Hepatocyte (in vitro differentiated cells): ENCODE data around the gene RASGEF1C. TPM values are rescaled to one million over a fixed set of nuclear protein-coding genes. Genes with fewer than 3 reads are reported as not detected.

Experiments used
- DNase-seq: peaks from one replicate; pipeline ENCODE4 v3.0.0-alpha.2; 2016; ENCODE audit warnings: low spot score
- H2AFZ ChIP-seq: fragments of 200-600 bp; sonication (generic); 2 replicates; pipeline ENCODE4 v1.6.0; 2016; ENCODE audit warnings: antibody characterized with exemption, mild to moderate bottlenecking
- H3K27ac ChIP-seq: fragments of 200-600 bp; sonication (generic); 2 replicates; pipeline ENCODE4 v1.5.1; 2016; ENCODE audit warnings: mild to moderate bottlenecking
- H3K27me3 ChIP-seq: fragments of 200-600 bp; sonication (generic); 2 replicates; pipeline ENCODE4 v1.6.1; 2016
- H3K36me3 ChIP-seq: fragments of 200-600 bp; sonication (generic); replicated peaks from 2 replicates; pipeline ENCODE4 v1.5.1; 2016; ENCODE audit warnings: low read depth; ENCODE audit not compliant: insufficient read depth
- H3K4me1 ChIP-seq: fragments of 200-600 bp; sonication (generic); 2 replicates; pipeline ENCODE4 v1.5.1; 2016; ENCODE audit warnings: mild to moderate bottlenecking, moderate library complexity; ENCODE audit not compliant: insufficient read depth
- H3K4me2 ChIP-seq: fragments of 200-600 bp; sonication (generic); 2 replicates; pipeline ENCODE4 v1.6.0; 2016
- H3K4me3 ChIP-seq: fragments of 200-600 bp; sonication (generic); 2 replicates; pipeline ENCODE4 v1.5.1; 2016; ENCODE audit warnings: mild to moderate bottlenecking
- H3K79me2 ChIP-seq: fragments of 200-600 bp; sonication (generic); 2 replicates; pipeline ENCODE4 v1.6.0; 2017; ENCODE audit warnings: mild to moderate bottlenecking
- H3K9me2 ChIP-seq: fragments of 200-600 bp; sonication (generic); replicated peaks from 2 replicates; pipeline ENCODE4 v1.6.0; 2017; ENCODE audit warnings: mild to moderate bottlenecking; ENCODE audit not compliant: insufficient read depth
- H3K9me3 ChIP-seq: fragments of 200-600 bp; sonication (generic); 2 replicates; pipeline ENCODE4 v1.5.1; 2016; ENCODE audit warnings: low read depth, mild to moderate bottlenecking
- H4K20me1 ChIP-seq: fragments of 200-600 bp; sonication (generic); 2 replicates; pipeline ENCODE4 v1.6.0; 2016; ENCODE audit warnings: mild to moderate bottlenecking; ENCODE audit not compliant: insufficient read depth, poor library complexity, severe bottlenecking
- EZH2 ChIP-seq: fragments of 200-600 bp; sonication (generic); IDR thresholded peaks from 2 replicates; pipeline ENCODE4 v1.6.1; 2016; ENCODE audit warnings: antibody characterized with exemption, mild to moderate bottlenecking, borderline replicate concordance
- EZH2phosphoT487 ChIP-seq: fragments of 200-600 bp; sonication (generic); IDR thresholded peaks from one replicate; pipeline ENCODE4 v1.6.1; 2018; ENCODE audit warnings: antibody characterized with exemption, mild to moderate bottlenecking, low read depth, moderate library complexity; ENCODE audit not compliant: unreplicated experiment, severe bottlenecking
- WGBS: methylation state at CpG from one replicate; pipeline ENCODE4 v1.1.6; 2016; ENCODE audit warnings: low lambda C conversion rate; ENCODE audit errors: missing lambda C conversion rate; 5-methylcytosine and 5-hydroxymethylcytosine counted together
- polyA plus RNA-seq: library from polyadenylated mRNA; unstranded; fragments of >200 nt; fragmentation: Nextera tagmentation; extraction: Ambion mirVana; gene quantifications from 2 replicates; pipeline ENCODE4 v1.2.1, GENCODE V29; 2016
- total RNA-seq: library from RNA; depleted of rRNA; stranded (reverse); fragments of >200 nt; gene quantifications from 2 replicates; pipeline ENCODE4 v1.2.3, GENCODE V29; 2014
- TF ChIP-seq, protein P1 (sequence below): fragments of 200-600 bp; sonication (generic); IDR thresholded peaks from 2 replicates; pipeline ENCODE4 v1.5.1; 2016; ENCODE audit warnings: antibody characterized with exemption, mild to moderate bottlenecking; ENCODE audit not compliant: poor library complexity

The RASGEF1C gene
- total and polyA plus RNA-seq, 2 experiments from 2014 or later = not detected

DNA sequence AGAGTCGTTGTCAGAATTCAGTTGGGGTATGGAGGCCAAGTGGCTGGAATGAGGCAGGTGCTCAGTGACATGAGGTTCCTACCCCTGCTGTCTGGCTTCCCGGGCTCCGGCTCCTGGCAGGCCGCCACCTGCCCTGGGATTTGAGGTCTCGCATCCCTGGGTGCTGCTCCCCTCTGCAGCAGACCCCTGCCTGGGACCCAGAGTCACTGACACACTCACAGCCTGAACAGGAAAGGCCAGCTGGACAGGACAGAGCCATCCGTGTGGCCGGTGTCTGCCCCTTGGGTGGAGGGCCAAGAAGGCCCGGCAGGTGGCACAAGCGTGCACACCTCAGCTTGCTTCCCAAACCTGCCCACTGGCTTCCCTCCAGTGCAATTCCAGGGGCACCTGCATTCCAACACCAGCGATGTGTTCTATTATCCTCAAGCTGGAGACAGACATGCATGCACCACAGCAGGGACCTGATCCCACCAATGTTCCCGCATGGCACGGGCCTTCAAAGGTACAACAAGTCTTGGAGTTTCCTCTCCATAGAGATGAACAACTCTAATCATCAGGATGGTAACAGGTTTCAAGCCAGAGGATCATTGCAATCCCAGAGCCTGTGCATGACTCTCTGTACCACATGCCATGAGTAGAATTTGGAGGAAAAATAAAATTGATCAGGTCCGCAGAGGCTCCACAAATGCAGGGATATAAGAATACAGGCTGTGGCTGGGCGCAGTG is 91.8 kb downstream of the RASGEF1C start:
- Histone ChIP-seq H3K9me2 (no peaks in the 10 kb centered on the region), H4K20me1 (no peaks in the 10 kb centered on the region), H3K79me2 (no peaks in the 10 kb centered on the region), H3K4me3 (no peak overlapping the region), H3K9me3 (no peaks in the 10 kb centered on the region), H3K27ac (no peak overlapping the region), H3K36me3 (no peaks in the 10 kb centered on the region), H3K4me1 (no peaks in the 10 kb centered on the region), H3K4me2 (no peak overlapping the region), H2AFZ (no peak overlapping the region), H3K27me3 (no peaks in the 10 kb centered on the region)
- 89% methylated on average over 14 of the region's 14 CpGs for WGBS
- TF ChIP-seq, protein P1, sequence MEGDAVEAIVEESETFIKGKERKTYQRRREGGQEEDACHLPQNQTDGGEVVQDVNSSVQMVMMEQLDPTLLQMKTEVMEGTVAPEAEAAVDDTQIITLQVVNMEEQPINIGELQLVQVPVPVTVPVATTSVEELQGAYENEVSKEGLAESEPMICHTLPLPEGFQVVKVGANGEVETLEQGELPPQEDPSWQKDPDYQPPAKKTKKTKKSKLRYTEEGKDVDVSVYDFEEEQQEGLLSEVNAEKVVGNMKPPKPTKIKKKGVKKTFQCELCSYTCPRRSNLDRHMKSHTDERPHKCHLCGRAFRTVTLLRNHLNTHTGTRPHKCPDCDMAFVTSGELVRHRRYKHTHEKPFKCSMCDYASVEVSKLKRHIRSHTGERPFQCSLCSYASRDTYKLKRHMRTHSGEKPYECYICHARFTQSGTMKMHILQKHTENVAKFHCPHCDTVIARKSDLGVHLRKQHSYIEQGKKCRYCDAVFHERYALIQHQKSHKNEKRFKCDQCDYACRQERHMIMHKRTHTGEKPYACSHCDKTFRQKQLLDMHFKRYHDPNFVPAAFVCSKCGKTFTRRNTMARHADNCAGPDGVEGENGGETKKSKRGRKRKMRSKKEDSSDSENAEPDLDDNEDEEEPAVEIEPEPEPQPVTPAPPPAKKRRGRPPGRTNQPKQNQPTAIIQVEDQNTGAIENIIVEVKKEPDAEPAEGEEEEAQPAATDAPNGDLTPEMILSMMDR = no peak
- no peak for TF ChIP-seq EZH2
- TF ChIP-seq EZH2phosphoT487 = no peak
- no peak for DNase-seq

DNA sequence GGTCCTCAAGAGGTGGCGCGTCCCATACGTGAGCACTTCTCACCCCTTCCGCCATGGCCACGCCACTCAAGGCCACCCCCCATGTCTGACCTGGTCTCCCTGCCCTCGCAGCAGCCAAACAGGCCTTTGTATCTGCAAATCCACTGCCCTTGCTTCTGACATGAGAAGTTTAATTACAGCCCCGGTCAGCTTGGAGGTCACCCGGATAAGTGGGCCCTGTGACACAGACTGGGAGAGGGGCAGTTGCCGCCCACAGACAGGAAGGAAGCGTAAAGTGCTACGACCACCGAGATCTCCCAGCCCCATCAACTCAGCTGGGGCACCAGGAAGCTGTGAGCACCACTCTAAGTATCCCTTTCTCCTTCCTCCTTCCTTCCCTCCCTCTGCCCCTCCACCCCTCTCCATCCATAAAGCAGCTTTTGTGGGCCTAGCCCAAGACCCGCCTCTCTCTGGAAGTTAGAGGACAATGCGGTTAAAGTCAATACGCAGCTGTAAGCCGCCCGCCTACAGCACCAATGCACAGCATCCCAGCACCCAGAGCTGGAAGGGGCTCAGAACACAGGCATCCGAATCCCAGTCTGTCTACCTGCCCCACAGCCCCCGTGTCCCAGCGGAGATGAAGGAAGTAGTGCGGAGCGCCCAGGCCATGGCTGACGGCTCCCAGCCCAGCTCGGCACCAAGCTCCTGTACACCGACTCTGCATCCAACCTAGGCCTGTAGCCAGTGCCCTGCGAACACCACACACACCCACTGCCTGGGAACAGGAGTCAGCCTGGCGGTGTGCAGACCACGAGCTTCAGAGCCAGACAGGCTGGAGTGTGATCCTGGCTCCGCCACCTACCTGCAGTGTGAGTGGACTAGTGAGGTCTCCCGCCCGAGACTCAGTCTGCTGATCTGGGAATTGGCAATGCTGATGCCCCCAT is 92.7 kb downstream of the RASGEF1C start:
- Histone ChIP-seq H3K4me1 (no peaks in the 10 kb centered on the region), H2AFZ (no peak overlapping the region), H3K36me3 (no peaks in the 10 kb centered on the region), H3K4me2 (no peak overlapping the region), H3K9me3 (no peaks in the 10 kb centered on the region), H3K27ac (no peak overlapping the region), H3K9me2 (no peaks in the 10 kb centered on the region), H3K27me3 (no peaks in the 10 kb centered on the region), H4K20me1 (no peaks in the 10 kb centered on the region), H3K4me3 (no peak overlapping the region), H3K79me2 (no peaks in the 10 kb centered on the region)
- 86% methylated on average over 31 of the region's 31 CpGs for WGBS
- DNase-seq = no peak
- no peak for TF ChIP-seq EZH2phosphoT487
- TF ChIP-seq, protein P1 = no peak
- TF ChIP-seq EZH2 = no peak

DNA sequence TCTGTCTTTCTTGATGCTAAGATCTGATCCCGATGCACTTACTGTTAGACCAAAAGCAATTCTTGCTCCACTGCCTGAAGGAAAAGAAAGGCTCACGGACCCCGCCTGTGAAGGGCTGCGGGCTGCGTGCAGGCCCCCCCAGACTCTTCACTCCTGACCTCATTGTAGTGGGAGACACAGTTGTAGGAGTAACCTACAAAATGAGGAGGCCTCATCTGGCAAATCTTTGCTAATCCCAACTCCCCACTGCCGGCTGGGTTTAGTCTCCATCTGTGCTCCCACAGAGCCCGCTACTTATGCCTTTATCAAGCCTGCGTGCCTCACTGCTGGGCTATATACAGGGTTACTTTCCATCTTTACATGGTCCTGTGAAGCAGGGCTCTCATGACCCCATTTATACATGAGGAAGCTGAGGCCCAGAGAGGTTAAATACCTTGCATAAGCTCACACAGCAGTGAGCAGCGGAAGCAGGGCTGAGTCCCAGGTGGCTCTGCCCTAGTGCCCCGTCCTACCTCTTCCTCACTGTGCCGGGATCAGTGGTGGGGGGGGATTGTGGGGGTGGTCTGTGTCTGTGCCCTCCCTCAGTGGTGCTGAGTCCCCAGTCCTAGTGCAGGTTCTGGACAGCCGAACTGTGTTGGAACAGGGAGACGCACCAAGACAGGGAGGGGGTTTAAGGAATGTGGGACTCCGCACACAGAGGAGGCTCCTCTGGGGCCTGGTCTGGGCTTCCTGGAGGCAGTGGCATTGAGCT is 93.5 kb downstream of the RASGEF1C start:
- Histone ChIP-seq H3K4me1 (no peaks in the 10 kb centered on the region), H3K36me3 (no peaks in the 10 kb centered on the region), H3K27ac (no peak overlapping the region), H3K4me2 (no peak overlapping the region), H3K79me2 (no peaks in the 10 kb centered on the region), H3K27me3 (no peaks in the 10 kb centered on the region), H2AFZ (no peak overlapping the region), H3K9me3 (no peaks in the 10 kb centered on the region), H3K9me2 (no peaks in the 10 kb centered on the region), H3K4me3 (no peak overlapping the region), H4K20me1 (no peaks in the 10 kb centered on the region)
- no peak for DNase-seq
- no peak for TF ChIP-seq EZH2
- no peak for TF ChIP-seq EZH2phosphoT487
- TF ChIP-seq, protein P1 = no peak
- 89% methylated on average over 13 of the region's 14 CpGs for WGBS
